GM18858 (cell line): ENCODE data around the gene SCD.
"Not testable (repeated sequence)": the region's sequence is repeated elsewhere in the genome, so short reads cannot be mapped to it uniquely, and the experiment has no call there.

Experiments used
- ATAC-seq: cut with Tn5 transposase; IDR thresholded peaks from one replicate; pipeline ENCODE4 v1.9.1; 2021; ENCODE audit not compliant: unreplicated experiment

The SCD gene

DNA sequence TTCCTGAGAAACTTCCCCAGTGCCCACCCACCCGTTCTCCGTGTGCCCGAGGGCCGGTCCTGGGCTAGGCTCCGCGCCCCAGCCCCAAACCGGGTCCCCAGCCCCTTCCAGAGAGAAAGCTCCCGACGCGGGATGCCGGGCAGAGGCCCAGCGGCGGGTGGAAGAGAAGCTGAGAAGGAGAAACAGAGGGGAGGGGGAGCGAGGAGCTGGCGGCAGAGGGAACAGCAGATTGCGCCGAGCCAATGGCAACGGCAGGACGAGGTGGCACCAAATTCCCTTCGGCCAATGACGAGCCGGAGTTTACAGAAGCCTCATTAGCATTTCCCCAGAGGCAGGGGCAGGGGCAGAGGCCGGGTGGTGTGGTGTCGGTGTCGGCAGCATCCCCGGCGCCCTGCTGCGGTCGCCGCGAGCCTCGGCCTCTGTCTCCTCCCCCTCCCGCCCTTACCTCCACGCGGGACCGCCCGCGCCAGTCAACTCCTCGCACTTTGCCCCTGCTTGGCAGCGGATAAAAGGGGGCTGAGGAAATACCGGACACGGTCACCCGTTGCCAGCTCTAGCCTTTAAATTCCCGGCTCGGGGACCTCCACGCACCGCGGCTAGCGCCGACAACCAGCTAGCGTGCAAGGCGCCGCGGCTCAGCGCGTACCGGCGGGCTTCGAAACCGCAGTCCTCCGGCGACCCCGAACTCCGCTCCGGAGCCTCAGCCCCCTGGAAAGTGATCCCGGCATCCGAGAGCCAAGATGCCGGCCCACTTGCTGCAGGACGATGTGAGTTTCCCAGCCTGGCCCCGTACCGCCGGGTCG is at the start of gene SCD:
TSS of gene SCD (plus strand) at position 469 of the 803 bp plus-strand sequence. CDS start at position 741, 272 bp downstream.
- peak; percentile 77 for ATAC-seq

DNA sequence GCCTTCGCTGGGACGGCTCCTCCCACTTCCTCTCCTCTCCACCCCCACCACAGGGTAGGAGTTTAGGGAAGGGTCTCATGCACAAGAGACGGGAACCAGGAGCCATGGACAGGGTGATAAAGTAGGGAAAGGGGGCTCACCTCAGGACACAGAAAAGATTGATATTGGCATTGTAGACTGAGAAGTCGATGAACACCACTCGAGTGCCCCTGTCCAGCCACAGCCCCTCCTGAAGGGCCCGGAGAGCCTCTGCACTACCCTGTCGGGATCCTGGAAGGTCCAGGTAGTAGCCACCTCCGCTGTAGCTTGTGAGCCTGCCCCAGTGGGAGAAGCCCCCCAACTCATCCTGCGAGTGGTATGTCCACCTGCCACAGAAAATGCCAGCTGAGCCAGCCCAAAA is 49.8 kb upstream of the SCD start:
- ATAC-seq: no peak

DNA sequence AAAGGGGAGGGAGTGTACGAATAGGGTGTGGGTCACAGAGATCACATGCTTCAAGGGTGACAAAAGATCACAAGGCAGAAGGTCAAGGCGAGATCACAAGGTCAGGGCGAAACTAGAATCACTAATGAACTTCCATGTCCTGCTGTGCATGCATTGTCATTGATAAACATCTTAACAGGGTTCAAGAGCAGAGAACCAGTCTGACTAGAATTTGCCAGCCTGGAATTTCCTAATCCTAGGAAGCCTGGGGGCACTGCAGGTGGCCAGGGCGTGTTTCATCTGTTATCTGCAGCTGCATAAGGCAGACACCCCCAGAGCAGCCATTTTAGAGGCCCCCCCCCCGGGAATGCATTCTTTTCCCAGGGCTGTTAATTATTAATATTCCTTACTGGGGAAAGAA is 45.9 kb upstream of the SCD start:
- not testable (repeated sequence) for ATAC-seq

DNA sequence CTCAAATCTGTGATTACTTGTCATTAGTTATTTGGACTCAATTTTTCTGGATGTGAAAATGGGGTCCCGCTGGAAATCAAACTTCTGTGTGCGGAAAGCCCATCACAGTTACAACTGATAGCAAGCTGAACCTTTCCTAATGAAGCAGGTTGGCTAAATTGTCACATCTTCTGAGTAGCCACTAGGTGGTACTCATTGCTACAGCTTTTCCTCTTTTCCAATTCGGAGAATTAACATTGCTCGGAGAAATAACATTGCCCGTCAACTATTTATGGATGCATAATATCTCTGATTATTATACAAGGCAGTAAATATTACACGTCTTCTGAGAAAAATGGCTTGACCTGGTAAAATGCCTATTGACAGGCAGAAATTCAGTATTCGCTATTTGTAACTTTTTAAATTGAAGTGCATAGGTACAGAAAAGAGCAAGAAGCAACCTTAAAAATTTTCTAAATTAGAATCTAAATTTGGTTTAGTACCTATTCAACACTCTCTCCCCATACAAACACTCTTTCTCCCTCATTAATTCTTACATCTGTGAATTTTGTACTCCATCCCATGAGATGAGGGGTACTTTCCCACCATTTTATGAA is 43.2 kb upstream of the SCD start:
- no peak for ATAC-seq

DNA sequence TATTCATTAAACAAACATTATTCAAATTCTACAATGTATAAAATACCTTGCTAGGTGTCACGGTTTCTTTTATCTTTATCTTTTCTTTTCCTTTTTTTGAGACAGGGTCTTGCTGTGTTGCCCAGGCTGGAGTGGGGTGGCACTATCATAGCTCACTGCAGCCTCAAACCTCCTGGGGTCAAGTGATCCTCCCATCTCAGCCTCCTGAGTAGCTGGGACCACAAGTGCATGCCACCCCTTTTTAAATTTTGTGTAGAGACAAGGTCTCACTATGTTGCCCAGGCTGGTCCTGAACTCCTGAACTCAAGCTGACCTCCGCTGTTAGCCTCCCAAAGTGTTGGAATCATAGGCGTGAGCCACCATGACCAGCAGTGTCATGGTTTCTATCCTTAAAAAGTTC is 42.6 kb upstream of the SCD start:
- no peak for ATAC-seq

DNA sequence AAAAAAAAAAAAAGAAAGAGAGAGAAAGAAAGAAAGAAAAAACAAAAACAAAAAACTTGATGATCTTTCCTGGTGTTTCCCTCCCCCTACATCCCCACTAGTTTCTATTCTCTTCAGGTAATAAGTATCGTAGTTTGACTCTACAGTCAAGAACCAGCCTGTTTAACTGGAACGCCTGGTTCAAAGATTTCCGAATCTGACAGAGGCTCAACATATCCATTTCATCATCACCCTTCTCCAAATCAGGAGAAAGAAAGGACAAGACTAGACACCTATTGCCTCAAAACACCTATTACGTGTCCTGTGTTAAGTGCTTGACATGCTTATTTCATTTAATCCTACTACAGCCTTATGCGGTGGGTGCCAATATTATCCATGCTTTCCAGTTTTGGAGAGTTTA is 40.2 kb upstream of the SCD start:
- no peak for ATAC-seq

DNA sequence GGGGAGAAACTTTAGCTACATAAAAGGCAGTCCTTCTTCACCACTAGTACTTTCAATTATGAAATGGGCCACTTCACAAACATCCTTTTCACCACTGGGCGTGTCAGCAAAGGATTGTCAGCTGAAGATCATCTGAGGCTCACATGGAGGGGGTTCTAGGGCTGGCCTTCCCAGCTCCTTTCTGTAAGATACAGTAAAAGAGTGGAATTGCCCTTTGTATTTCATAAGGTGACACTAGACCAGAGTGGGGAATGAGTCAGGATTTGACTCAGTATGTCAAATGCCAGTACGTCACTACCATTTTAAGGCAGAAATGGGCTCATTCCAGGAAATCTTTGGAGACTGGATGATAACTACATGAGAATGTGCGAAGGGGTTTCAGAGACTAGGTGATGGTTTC is 39.3 kb upstream of the SCD start:
- ATAC-seq: no peak

DNA sequence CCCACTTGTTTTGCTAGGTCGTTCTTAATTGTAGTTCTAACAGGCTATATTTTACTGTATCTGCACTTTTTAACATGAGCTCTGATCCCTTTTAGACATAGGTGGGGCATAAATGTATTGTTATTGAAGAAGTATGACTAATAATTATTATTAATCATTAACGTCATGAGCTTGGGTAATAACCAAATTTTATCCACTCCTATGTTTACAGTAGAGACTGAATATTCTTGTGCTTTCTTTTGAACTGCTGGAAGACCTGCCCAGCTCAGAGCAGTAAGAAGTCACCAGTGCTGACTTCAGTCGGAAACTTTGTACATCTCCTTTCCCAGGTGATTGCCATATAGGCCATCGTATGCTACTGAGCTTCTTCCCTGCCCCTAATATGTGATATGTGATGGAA is 35.7 kb upstream of the SCD start:
- ATAC-seq: no peak

DNA sequence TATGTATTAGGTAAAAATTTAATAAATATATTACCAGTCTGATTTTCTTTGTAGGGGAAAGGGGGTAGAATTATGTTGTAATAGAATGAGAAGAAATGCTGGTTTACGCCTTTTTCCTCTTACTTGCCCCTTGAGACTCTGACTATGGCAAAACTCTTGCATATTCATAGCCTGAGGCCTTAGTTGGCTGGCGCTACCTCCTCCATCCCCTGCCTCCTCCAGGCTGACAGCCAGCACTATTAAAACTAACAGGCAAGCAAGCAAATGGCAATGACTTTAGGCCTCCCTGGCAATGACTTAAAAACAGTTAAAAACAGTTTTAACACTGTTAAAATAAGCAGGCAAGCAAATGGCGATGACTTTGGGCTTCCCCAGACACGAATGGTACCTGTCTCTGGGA is 31.4 kb upstream of the SCD start:
- no peak for ATAC-seq

DNA sequence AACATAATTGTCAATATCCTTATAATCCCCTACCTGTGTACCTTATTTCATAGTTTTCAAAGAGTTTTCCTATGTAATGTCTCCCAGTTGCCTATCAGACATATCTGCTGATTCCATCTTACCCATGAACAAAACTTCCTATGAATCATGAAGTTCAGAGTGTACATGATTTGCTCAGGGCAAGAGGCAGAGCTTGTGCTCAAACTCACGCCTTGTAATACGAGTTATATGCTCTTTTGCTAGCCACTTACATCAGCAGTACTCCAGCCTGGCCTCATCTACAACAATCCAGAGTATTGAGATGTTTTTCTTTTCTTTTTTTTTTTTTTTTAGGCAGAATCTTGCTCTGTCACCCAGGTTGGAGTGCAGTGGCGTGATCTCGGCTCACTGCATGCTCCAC is 28.8 kb upstream of the SCD start:
- no peak for ATAC-seq

DNA sequence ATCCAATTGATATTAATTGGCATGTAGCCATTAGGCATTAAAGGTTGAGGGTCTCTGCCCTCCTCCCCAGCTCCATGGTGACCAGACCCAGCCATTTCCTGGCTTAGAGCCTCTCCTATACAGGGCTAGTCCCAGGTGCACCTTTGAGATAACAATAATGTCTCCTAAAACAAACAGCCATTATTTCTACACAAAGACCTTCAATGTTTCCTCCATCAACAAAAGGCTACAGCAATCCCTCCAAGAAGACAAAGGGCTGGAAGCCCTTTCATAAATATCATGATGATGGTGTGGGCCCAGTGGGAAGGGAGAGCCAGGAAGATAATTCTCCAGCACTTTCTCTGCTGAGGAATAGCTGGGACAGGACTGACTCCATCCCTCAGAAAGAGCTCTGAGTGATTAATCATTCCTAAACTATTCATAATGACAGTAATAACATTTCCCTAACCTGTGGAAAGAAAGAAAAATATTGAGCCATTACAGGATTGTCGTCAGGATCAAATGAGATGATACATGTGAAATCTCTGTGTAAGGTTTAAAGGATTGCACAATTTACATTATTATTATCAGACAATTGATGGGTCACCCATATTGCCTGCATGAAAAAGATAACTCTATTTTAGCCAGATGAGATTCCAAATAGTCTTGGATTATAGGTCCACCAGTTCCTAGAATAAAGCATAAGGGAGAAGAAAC is 27.2 kb upstream of the SCD start:
- no peak for ATAC-seq

DNA sequence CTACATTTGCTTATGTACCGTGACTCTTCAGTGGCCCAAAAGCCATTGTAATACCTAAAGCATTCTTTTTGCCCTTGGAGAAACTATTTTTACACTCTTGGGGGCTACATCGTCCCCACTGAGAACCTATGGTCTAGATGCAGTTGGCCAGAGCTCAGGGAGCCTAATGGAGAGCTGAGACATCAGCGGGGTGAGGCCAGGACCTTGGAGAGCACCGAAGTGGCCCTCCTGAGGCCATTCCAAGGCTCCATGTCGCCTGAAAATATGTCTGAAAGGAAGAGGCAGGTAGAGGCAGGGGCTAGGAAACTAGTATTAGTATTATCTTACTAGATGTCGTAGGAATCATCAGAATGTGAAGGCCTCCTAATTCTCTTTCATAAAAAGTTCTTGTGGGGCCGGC is 21.9 kb upstream of the SCD start:
- ATAC-seq: no peak

DNA sequence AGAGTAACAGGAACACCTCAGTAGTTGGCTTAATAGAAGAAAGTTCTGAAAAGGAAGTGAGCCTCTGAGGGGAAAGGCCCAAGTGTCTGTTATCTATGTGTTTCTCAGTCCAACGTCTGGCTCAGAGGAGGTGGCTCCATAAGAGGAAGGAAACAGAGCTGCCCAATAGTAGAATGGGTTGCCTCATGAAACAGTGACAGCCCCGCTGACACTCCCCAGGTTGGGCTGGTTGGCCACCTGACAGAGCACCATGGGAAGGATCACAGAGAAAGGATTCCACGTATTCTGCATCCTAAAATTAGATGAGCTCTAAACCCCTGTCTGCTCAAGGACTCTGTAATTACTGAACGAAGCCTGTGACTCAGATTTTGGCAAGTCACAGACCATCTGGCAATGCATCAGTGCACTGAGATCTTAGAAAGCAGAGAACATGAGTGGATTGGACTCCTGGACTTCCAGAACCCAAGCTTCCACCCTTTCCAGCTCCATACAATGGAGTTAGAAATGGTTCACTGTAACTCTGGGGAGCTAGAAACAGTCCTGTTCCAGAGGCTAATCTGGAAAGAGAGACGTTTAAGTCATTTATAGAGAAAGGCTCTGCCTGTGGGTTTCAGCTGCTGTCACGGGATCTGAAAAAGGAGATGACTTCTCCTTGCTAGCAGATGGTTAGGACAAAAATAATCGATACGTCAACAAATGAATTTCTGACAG is 19.9 kb upstream of the SCD start:
- ATAC-seq: peak; percentile 93

DNA sequence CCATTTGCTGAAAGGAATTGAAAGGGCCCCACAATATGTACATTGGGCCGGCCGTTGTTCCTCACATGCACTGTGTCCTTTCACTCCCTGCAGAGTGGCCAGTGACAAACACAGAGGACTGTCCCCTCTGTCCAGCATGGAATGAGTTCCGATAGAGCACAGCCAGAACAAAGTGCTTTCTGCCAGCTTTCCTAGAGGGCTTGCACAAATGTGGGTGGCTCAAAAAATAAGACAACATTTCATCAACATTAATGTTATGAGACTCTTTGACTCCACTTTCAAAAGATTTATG is 19.4 kb upstream of the SCD start:
- ATAC-seq: no peak

DNA sequence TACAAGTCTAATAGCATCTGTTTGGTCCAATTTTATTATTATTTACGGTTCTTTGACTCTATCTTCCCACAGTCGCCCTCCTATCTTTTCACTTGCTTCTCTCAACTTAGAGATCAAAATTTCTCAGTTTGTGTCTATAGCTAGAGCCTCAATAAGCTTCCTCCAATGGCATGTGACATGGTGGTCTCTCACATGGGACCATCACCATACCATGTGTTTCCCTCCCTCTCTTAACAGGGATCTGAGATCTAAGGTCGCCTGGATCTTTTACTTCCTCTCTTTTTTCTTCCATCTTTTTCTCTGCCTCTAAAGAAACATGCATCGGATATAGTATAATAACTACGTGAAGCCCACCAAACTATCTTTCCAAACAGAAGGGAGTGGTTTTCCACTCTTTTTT is 18.8 kb upstream of the SCD start:
- no peak for ATAC-seq

DNA sequence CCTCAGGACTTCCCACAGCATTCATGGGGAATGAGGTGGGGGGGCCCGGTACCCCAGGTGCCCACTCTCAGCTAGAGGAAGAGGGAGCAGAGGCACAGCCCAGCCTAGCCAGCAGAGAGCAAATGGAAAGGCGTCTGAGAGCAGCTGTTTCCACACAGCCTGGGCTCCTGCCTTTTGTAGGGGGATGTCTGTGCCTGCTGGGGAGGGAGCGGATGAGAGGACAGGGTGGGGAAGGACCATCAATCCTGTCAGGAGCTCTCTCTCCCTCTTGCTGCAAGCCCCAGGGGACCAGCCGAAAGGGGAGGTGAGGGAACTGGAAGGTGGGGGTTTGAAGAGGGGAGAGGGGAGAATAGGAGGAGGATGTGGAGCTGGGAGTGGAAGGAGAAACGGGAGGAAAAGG is 17.0 kb upstream of the SCD start, which contains the start of gene PKD2L1:
TSS of gene PKD2L1 (minus strand) at position 150 of the 400 bp plus-strand sequence. CDS start at position 25, 125 bp downstream.
- no peak for ATAC-seq

DNA sequence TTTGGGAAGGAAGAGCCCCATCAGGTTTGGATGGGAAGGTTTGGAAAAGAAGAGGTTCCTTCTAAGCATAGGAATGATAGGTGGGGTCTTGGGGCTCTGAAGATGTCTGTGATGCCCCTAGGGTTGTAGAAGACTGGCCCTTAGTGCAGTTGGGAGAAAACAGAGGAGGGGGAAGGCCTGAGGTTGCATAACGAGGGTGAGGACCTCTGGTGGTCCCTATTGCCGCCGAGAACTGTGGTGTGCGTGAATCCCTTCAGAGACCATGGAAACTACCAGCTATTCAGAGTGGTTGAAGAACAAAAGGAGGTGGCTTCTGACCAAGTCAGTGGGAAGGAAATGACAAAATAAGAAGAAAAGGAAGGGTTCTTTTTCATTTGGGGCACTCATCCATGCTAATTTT is 13.9 kb upstream of the SCD start:
- no peak for ATAC-seq

DNA sequence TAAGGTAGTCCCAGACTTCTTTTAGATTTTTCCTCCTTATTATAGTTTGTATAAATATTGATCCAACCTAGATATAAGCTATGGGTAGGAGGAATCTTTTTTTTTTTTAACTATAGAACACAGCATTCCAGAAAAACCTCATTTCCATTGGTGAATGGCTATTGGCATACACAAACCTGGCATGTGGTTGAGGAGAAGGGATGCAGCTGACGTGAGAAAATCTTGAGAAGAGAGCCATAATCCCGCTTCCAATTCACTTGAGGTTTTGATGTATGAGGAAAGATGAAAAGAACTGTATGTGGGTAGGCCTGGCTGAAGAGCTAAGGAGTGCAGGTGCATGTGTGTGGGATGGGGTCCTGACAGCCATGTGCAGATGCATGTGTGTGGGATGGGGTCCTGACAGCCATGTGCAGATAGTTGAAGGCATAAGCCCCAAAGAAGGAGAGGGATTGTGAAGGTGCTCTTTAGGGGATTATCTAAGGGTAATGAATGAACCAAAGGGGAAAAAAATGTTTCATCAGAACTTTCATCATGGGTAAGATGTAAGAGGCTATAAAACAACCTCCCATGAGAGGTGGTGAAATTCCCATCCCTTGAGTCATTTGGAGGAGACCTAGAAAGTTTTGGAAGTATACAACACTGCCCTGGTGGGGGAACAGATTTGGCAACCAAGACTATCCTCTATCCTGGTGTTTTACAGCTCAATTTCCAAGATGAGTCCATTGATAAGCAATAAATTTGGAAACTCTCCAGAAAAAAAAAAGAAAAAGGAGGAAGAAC is 13.2 kb upstream of the SCD start:
- no peak for ATAC-seq

DNA sequence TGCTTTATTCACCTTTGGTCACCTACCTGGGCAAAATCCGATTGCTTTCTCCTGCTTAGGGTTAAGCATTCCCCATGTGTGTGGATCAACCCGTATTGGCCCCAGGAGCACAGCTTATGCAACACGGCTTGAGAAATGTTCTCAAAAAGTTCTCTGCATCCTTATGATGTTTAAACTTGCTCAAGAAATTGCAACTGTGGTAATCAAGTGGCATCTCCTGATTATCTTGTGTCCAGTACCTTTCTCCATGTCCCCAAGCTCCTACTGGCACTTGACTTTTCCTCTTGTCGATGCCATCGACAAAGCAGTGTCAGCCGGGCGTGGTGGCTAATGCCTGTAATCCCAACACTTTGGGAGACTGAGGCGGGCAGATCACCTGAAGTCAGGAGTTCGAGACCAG is 12.3 kb upstream of the SCD start:
- no peak for ATAC-seq

DNA sequence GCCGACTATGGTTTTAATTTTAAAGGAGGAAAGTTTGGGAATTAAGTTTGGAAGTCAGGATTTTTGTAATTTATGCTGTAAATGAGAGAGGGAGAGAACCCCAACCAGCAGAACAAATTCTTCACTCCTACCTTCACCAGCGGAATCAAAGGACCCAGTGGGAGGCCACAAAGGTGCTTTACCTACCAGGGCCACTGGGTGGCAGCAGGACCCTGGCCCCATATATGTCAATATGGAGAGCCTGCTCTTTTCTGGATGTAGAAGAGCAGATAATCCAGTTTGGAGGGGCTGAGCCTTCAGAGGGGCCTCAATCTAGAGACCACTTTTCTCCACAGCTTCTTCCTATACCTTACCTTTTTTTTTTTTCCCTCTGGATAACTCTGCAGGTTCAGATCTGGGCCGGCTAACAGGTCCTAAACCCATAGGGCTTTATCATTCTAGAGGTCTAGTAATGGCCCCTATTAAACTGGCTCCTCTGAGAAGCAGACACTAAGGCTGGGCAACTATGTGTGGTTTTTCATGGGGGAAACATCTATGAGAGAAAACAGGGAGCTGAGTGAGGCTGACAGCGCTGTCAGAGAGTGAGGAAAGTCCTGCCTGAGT is 8.5 kb upstream of the SCD start:
- ATAC-seq: no peak

DNA sequence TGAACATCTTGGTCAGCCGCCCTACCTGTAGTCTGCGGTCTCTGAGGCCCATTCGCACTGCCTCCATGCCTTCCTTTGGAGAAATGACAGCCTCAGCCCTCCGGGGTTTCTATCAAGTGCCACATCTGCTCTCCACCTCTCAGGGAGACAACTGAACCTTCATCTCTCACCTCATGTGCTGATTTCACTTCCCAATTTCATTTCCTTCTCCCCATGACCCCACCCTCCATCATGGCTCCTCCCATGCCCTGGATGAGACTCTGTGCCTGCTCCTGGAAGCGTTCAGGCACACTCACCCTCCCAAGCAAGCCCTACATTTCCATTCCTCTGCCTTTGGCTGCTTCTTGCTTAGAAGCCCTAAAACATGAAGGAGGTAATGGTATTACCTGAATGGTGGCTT is 7.8 kb upstream of the SCD start:
- peak; percentile 60 for ATAC-seq
